WERI-Rb-1 (cell line): ENCODE data around the gene HOXD8.

Source experiments
- DNase-seq: peaks from one replicate; pipeline ENCODE4 v3.0.0-alpha.2; 2020
- H3K27ac ChIP-seq: fragments of 250-450 bp; sonication (Bioruptor Pico); 2 replicates; pipeline ENCODE4 v1.5.1; 2020; ENCODE audit warnings: mild to moderate bottlenecking, moderate library complexity
- H3K27me3 ChIP-seq: fragments of 250-450 bp; sonication (Bioruptor Pico); 2 replicates; pipeline ENCODE4 v1.5.1; 2021; ENCODE audit warnings: mild to moderate bottlenecking, low read depth, moderate library complexity; ENCODE audit not compliant: insufficient read depth, severe bottlenecking
- H3K36me3 ChIP-seq: fragments of 250-450 bp; sonication (Bioruptor Pico); 2 replicates; pipeline ENCODE4 v1.5.1; 2020; ENCODE audit warnings: mild to moderate bottlenecking, moderate library complexity
- H3K4me3 ChIP-seq: 2 replicates; pipeline ENCODE4 v1.5.1; 2011; ENCODE audit warnings: low read depth, mild to moderate bottlenecking, control low read depth, low read length
- H3K9me3 ChIP-seq: fragments of 250-450 bp; sonication (Bioruptor Pico); 2 replicates; pipeline ENCODE4 v1.5.1; 2021; ENCODE audit warnings: mild to moderate bottlenecking, moderate library complexity; ENCODE audit not compliant: severe bottlenecking
- TF ChIP-seq, protein P1 (sequence below): IDR thresholded peaks from 2 replicates; pipeline ENCODE4 v1.5.1; 2011; ENCODE audit warnings: low read depth, mild to moderate bottlenecking, control low read depth, inconsistent platforms, low read length

The HOXD8 gene

DNA sequence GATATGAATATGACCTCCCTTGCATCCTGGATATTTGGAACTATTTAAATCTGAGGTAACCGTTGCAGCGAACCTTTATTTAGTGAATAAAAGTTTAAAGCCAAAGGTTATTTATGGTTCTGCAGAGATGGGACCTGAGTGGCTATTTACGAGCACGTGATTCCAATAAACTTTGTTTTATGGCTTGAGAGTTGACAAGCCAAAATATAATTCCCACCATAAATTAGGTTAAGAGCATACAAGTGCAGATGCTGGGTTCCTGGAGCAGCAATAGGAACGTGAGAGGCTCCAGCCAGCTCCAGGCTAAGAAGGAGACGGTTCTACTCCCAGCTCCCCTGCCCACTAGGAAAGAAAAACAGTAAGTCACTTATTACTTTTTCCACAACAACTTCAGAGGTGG, 16.6 kb downstream of the HOXD8 start:
- peaks cover 96% of the 10 kb centered on the region for H3K27me3 ChIP-seq
- no peak overlapping the region for H3K27ac ChIP-seq
- H3K9me3 ChIP-seq = peaks cover 4% of the 10 kb centered on the region
- no peak for DNase-seq
- no peak overlapping the region for H3K4me3 ChIP-seq
- TF ChIP-seq, protein P1, sequence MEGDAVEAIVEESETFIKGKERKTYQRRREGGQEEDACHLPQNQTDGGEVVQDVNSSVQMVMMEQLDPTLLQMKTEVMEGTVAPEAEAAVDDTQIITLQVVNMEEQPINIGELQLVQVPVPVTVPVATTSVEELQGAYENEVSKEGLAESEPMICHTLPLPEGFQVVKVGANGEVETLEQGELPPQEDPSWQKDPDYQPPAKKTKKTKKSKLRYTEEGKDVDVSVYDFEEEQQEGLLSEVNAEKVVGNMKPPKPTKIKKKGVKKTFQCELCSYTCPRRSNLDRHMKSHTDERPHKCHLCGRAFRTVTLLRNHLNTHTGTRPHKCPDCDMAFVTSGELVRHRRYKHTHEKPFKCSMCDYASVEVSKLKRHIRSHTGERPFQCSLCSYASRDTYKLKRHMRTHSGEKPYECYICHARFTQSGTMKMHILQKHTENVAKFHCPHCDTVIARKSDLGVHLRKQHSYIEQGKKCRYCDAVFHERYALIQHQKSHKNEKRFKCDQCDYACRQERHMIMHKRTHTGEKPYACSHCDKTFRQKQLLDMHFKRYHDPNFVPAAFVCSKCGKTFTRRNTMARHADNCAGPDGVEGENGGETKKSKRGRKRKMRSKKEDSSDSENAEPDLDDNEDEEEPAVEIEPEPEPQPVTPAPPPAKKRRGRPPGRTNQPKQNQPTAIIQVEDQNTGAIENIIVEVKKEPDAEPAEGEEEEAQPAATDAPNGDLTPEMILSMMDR = no peak
- no peaks in the 10 kb centered on the region for H3K36me3 ChIP-seq

DNA sequence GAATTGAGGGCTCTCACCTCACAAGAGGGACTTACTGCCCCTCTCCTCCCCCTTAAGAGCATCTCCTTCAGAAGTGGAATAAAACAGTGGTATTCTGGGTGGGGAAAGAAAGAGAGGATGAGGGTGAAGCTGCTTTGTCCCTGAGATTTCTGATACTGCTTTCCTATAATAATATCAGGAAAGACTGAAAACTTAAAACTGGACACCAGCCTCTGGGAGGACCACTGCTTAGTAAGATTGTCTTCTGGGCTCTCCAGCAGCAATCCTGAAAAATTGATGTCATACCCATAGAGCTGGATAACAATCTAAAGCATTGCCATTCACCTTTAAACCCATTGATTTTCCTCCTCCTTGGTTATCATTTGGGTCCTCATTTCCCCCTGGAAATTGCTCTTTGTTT, 17.1 kb downstream of the HOXD8 start:
- no peak for DNase-seq
- H3K36me3 ChIP-seq = no peaks in the 10 kb centered on the region
- H3K9me3 ChIP-seq = peaks cover 4% of the 10 kb centered on the region
- H3K27me3 ChIP-seq = peaks cover 96% of the 10 kb centered on the region
- TF ChIP-seq, protein P1 = no peak
- no peak overlapping the region for H3K4me3 ChIP-seq
- H3K27ac ChIP-seq = no peak overlapping the region

DNA sequence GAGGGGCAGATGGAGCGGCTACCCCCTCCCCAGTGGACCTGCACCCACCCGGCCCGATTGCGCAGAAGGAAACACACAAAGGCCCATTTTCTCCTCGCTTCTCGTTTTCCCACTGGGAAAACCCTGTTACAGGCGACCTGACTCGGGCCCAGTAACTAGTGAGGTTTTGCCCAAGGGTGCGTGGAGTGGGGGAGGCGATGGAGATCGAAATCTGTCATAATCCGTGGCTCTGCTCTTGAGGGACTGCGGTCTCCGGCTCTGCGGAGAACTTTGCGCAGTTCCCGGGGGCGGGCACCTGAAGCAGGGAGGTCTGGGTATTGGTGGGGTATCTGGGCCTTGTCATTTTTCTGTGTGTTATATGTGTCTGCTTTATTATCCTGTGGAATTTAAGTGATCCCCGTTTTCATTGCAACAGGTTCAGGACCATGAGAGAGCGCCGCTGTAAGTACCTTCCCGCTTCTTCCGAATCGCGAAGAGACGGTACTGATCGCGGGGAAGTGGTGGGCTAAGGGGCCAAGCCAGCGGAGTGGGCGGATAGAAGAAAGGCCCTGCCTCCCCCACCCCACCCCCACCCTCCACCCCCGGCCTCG, 17.8 kb downstream of the HOXD8 start:
- H3K27me3 ChIP-seq = peaks cover 94% of the 10 kb centered on the region
- TF ChIP-seq, protein P1 = no peak
- no peak overlapping the region for H3K4me3 ChIP-seq
- H3K27ac ChIP-seq = no peak overlapping the region
- H3K9me3 ChIP-seq = peaks cover 4% of the 10 kb centered on the region
- no peak for DNase-seq
- no peaks in the 10 kb centered on the region for H3K36me3 ChIP-seq

DNA sequence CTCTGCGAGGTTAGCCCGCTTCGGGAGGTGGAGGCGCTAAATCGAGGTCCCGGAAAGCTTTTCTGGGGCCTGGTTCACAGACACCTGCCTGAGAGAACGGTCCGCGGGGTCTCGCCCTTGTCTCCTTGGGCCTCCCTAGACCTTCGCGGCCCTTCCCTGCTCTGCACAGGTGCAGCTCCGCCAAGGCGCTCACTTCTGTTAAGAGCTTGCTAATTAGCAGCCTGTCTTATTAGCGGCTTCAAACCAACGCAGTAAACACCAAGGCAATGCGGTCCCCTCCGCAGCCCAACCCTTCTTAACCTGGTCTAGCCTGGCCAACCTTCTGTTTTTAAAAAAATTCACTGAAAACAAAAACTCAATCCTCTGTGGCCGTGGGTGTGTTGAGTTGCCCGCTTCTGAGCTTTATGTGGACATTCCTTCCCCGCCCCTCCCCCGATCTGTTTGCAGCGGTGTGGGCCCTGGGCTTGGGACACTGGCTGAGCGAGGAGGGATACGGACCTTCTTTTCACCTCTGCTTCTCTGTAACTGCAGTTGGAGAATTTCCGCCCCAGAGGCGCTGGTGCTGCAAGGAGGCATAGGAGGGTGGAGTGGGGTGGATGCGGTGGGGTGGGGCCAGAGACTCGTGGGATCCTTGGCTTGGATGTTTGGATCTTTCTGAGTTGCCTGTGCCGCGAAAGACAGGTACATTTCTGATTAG, 18.4 kb downstream of the HOXD8 start:
- Histone ChIP-seq H3K4me3 (no peak overlapping the region), H3K36me3 (no peaks in the 10 kb centered on the region), H3K27ac (no peak overlapping the region), H3K27me3 (peaks cover 94% of the 10 kb centered on the region), H3K9me3 (peaks cover 4% of the 10 kb centered on the region)
- DNase-seq = no peak
- TF ChIP-seq, protein P1 = no peak

DNA sequence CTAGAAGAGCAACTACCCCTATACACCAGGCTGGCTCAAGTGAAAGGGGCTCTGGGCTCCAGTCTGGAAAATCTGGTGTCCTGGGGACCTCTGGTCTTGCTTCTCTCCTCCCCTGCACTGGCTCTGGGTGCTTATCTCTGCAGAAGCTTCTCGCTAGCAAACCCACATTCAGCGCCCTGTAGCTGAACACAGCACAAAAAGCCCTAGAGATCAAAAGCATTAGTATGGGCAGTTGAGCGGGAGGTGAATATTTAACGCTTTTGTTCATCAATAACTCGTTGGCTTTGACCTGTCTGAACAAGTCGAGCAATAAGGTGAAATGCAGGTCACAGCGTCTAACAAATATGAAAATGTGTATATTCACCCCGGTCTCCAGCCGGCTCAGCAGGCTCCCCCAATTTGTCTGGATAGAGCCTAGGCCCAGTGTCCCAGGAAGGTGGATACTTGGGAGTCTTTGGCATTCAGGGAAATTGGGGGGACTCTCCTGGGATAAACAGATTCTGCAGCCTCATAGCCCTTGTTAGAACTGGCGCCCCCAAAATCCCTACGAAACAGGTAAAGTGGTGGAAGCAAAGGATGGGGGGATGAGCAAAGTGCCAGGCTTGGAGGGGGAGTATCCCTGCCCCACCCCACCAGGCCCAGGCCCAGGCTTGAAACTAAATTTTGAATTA, 19.4 kb downstream of the HOXD8 start:
- no peak overlapping the region for H3K4me3 ChIP-seq
- H3K36me3 ChIP-seq = no peaks in the 10 kb centered on the region
- DNase-seq = no peak
- H3K9me3 ChIP-seq = peaks cover 4% of the 10 kb centered on the region
- TF ChIP-seq, protein P1 = no peak
- peaks cover 91% of the 10 kb centered on the region for H3K27me3 ChIP-seq
- H3K27ac ChIP-seq = no peak overlapping the region
